Endometrial microvascular endothelial cells (primary cell): ENCODE data around the gene GRM5. TPM values are rescaled to one million over a fixed set of nuclear protein-coding genes. Genes with fewer than 3 reads are reported as not detected.

Experiments
- in situ Hi-C: cut with HindIII; loops from 2 replicates; pipeline ENCODE4 v1.10.0; 2017; ENCODE audit warnings: low sequenced_read_pairs, low pct_unique_long_range_greater_than_20kb; ENCODE audit errors: inconsistent ontology term
- total RNA-seq: library from RNA; depleted of rRNA; stranded (reverse); fragments of >200 nt; gene quantifications from one replicate; pipeline ENCODE4 v1.2.3, GENCODE V29; 2015; ENCODE audit errors: inconsistent ontology term

The GRM5 gene
- total RNA-seq, 1 donor from 2014 or later, result under 0.01 TPM

DNA sequence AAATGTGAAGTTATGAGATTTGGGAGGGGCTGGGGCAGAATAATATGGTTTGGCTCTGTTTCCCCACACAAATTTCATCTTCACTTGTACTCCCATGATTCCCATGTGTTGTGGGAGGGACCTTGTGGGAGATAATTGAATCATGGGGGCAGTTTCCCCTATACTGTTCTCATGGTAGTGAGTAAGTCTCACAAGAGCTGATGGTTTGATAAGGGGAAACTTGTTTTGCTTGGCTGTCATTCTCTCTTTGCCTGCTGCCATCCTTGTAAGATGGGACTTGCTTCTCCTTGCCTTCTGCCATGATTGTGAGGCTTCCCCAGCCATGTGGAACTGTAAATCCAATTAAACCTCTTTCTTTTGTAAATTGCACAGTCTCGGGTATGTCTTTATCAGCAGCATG is 531.1 kb downstream of the GRM5 start:
- in situ Hi-C loops, result loop anchor here (25.0 kb wide), 1 partner anchor 522 kb away; no protein-coding TSS in a partner anchor

DNA sequence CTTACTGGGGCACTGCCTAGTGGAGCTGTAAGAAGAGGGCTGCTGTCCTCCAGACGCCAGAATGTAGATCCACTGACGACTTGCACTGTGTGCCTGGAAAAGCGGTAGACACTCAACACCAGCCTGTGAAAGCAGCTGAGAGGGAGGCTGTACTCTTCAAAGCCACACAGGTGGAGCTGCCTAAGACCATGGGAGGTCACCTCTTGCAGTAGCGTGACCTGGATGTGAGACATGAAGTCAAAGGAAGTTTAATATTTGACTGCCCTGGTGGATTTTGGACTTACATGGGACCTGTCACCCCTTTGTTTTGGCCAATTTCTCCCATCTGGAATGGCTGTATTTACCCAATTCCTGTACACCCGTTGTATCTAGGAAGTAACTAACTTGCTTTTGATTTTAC is 531.6 kb downstream of the GRM5 start:
- in situ Hi-C loops, result loop anchor here (25.0 kb wide), 1 partner anchor 522 kb away; no protein-coding TSS in a partner anchor

DNA sequence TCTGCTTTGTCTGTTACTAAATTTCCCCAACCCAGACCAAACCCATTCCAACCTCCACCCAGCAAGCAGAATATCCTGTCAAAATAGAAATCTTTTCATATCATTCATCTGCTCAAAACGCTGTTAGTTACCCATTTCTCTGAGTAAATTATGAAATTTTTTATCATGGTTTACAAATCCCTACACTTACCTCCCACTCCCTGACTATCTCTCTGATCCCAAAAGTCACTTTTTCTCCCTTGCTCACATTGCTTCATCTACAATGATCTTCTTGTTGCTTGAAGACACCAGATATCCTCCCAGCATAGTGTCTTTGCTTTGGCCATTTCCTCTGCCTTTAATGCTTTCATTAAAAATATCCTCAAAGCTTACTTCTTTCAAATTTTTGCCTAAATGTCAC is 532.8 kb downstream of the GRM5 start:
- in situ Hi-C loops, result loop anchor here (25.0 kb wide), 1 partner anchor 521 kb away; no protein-coding TSS in a partner anchor

DNA sequence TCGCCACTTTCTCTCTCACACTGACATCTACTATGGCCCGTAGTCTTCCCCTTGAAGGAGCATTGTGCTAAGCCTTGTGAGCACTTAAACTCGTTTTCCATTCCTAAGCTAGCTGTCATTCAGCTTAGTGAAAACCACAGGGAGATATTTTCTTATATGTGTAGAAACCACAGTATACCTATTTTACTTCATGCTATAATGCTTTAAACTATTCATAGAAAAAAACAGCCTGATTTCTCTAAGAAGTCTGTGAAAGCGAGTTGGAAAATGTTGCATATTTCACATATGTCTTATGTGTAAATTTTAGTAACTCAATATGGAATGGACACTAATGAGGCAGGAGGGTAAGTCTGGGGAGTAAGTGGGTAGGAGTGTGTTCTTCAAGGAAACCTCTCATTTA is 534.0 kb downstream of the GRM5 start:
- in situ Hi-C loops, result loop anchor here (25.0 kb wide), 1 partner anchor 520 kb away; no protein-coding TSS in a partner anchor

DNA sequence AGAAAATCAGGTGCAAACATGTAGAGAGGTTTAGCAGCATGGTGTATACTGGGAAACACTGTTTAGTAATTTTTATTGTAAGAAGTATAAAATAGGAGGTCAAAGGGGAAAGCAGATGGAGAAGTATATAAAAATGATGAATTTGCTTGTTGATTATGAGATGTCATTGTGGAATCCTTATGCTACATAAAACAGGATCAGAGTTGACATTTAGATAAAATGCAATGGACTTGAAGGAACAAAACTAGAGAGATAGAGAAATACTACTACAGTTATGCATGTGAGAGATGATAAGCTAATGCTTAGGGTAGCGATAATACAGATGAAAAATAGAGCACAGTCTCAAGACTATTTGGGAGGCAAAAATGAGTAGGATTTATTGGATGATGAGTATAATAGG is 536.4 kb downstream of the GRM5 start:
- in situ Hi-C loops, result loop anchor here (25.0 kb wide), 1 partner anchor 517 kb away; no protein-coding TSS in a partner anchor

DNA sequence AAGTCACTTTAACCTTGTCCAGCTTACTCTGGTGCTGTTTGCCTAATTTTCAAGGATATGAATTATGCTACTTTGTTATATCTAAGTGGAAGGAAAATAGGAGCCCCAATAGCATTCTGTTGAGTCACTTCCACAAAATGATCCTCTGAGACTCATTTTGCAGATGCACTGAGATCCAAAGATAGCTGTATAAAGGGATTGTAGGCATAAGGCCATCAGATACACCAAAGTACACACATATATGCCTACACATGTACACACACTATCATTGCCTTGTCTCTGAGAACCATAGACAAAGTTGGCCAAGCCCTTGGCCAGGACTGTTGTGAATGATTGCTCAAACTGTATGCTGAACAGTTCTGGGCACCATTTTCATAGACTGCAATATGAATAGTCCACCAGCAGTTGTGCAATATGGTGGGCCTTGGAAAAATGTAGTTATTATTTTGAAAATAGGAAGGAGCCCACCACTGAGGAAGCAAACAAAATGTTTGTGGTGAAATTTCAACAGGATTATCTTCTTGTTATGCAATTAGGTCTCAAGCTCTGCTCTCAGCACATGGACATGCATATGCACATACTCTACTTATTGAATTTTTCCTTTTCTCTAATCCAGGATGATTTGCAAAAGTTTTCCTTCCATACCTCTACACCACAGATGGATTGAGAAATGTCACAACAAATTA is 542.3 kb downstream of the GRM5 start:
- in situ Hi-C loops, result no loop called here

DNA sequence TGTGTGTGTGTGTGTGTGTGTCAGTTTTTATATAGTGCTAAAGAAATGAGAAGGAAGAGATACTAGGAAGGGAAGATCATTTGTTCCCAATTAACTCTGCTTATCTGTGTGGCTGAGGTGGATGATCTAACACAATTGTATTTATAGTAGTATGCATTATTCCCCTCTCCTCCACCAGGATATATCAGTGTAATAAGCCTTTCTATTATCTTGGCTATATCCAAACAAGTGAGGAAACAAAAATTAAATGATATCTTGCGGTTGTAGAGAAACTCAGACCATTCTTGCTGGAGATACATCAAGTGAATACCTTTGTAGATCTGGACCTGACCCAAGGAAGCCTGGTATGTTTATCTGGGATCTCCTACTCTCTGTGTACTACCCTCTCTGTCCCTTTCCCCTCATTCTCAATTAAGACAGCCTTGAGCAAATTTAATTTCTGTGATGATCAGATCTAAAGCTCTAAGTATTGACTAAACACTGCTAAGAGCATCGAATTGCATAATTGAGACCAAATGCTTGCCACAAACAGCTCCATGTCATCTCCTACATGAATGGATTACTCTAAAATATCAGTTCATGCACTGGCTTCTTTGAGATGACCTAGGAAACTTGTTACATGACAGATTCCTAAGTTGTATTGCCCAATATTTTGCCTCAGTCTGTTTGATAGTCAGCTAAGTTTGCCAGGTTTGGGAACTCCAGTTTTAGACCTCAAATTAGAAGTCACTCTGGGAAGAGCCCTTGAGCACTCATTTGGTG is 543.0 kb downstream of the GRM5 start:
- in situ Hi-C loops, result no loop called here

DNA sequence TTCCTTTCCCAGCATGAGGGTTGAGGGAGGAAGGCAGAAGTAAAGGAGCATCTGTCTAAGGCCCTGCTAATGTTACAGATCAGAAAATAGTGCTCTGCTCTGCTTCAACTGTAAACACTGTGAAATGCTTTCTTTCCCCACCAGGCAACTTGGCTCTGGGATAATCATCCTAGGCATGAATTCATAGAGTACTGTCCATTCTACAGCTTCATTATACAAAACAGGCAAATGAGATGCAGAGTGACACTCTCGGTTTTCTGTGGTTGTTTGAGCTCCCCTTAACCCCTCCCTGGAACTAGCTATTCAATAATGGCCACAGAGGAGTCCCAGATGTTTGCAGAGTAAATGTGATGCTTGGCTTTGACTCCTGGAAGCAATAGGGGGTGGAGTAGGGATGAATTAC is 544.0 kb downstream of the GRM5 start:
- in situ Hi-C loops, result no loop called here

DNA sequence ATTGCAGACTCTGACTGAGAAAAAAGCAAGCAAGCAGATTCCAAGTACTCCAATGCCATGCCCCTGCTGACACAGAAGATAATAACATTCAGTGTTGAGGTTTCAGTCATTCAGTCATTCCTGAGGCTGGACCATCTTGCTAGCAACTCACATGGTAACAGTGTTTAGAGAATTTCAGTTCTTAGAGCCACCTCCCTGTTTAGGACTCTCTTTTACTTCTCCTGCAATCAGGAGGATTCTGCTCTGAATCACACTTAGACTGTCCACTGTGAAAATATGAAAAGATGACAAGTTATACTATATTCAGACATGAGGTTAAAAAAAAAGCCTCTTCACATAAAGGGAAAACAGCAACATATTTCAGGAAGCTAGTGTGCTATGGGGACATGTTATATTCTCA is 544.4 kb downstream of the GRM5 start:
- in situ Hi-C loops, result no loop called here

DNA sequence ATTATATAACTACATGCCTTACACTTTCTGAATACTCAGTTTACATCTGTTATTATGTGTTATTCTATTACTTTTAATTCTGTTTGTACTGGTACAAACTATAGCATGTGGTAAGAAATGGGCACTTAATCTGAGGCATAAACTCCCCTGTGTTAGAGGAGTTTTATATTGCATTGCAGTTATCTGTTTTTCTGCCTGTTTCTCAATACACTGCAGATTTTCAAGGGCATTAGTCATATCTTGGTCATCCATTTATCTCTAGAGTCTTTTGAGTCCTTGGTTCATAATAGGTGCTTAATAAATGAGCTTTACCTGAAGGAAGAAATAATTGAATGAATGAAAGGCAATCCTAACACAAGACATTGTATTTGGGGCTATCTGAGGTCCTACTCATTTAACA is 545.4 kb downstream of the GRM5 start:
- in situ Hi-C loops, result no loop called here

DNA sequence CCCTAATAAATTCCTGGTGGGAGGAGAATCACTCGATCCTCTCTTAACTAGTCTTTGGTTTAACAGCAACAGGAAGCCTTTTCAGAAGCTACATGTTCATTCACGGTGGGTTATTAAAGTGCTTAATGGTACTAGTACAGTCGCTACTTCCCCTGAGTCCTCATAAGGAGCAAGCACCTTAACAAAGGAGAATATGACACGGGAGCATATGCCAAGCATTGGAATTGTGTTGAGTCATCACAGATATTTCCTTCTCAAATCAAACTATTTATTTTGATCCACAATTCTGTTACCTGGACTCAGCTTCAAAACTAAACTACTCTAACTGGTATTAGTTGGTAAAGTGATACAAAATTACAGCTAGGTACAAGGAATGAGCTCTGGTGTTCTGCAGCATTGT is 550.8 kb downstream of the GRM5 start:
- in situ Hi-C loops, result no loop called here

DNA sequence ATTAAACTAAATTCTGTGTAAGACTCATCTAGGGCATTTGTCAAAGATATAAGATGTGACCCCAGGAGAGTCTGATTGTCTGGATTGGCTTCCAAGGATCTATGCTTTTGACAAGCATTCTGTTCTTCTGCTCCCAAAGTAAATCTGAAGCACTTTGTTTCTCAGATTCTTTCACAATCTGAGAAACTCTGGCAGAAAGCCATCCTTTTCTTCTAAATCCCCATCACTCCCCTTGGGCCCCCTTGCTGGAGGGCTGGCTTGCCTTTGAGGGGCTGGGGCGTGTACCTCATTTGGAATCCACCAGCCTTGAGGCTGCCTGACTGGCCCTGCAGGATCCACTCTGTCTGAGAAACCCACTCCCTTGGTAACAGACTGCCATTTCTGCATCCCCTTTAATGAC is 554.8 kb downstream of the GRM5 start:
- in situ Hi-C loops, result no loop called here

DNA sequence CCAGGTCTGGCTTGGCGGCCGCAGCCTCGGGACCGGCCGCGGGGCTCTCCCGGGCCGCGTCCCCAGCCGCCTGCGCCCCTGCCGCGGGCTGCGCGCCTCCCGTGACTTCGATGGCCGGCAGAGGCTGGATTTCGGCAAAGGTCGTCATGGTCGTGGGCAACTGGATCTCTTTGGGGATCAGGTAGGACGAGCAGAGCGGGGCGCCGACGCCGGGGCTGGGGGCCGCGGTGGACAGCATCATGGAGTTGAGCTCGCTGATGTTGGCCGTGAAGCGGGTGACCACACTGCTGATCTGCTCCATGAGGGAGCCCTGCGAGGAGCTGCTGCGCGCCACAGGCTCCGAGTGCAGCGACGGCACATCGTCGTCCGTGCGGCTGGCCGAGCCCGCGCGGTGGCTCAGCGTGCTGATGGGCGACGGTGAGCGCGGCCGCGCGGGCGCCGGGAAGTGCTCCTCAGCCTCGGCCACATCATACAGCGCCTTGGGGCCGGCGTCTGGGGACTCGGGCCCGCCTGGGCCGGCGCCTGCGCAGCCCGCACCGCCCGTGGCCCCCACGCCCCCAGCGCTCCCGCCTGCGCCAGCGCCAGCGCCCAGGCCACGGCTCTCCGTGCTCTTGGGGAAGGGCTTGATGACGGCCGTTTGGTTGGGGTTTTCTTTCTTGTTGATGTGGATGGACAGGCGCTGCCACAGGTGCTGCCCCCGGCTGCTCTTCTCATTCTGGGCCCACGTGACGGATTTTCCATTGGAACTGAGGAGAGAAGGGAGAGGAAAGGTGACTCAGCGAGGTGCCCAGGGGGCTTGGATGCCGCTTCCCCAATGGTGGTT is 556.8 kb downstream of the GRM5 start:
- in situ Hi-C loops, result no loop called here

DNA sequence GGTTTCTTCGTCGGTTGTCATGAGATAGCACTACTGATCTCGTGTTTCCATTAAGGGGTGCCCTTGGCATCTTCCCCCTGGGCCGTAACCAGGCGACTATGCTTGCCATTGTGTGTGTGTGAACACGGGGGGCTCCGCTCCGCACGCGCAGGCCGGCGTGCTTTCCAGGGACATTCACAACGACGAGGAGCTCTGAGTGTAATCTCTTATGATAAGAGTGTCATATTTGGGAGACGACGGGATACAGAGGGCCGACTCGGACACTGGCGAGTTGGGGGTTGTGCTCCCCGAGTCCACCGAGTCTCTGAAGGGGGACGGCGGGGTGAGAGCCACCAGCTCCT is 557.4 kb downstream of the GRM5 start:
- in situ Hi-C loops, result no loop called here

DNA sequence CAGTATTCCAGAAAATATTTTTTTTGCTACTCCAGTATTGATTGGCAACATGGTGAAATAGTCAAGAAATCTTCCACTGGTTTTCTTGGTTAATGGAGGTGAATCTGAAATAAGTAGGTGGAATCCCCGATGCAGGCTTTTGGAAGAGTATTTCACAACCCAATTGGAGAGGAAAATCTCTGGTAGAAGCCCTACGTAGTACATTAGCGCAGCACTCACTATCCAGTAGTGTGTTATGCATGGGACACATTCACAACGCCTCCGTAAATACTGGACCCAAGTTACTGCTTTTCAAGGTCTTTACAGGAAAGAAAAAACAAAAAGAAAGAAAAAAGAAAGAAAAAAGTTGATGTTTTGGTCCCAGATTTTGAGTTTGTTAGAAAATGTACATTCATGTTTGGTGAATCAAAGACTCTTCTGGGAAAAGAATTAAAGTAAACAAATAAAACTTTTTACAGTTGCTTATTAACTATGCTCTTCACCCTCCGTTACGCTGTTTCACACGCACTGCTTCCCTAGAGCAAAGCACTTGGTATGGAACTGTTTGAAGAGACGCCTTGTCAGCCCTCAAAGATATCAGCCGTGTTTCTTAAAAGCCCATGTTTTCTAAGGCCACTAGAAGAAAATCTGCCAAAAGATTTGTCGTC is 557.9 kb downstream of the GRM5 start:
- in situ Hi-C loops, result no loop called here

DNA sequence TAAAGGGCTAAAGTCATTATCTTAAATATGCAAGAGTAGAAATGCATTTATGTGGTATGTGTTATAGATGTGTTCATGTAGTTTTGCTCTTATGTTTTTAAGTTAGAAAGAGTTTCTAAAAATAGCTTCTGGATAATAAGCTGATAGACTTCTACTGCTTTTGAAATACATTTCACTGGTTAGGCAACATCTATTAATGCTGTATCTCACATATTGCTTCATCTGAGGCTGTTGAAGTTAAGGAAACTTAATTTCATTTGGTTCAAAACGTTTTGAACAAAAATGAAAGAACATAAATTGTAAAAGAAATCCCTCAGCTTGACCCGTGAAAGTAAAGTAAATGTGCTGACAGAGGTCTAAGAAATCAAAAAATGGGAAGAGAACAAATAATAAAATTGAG is 564.2 kb downstream of the GRM5 start:
- in situ Hi-C loops, result no loop called here

DNA sequence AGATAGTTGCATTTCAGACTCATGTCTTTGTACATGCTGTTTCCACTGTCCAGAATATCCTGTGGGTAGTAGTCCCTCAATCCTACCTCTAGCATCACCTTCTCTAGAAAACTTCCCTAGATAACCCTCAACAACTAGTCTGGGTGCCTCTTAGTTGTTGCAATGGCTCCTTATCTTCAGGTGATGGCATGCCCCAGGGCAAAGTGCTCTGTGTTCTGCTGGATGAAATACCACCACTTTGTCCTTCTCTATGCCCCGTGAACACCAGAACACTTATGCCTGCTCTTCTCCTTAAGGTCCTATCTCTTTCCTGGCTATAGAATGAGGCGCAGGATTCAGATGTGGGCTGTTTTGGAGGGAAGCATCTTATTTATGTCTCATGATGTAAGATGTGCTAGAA is 569.9 kb downstream of the GRM5 start:
- in situ Hi-C loops, result no loop called here

DNA sequence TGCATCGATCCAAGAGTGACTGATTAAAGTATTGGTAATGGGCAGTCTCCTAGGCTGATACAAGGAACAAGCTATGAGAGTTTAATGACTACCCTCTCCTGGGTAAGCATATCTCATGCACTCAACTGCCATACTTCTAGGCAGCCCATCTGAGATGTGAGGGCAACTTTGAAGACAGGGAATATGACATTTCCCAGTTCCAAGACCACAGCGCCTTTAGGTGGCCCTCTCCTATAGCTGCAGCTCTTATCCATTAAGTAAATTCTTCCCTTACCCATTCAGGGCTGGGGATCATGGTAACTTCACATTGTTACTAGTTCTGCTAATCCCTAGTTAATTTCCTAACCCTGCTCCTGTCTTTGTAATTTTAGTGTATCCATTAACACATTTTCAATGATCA is 570.9 kb downstream of the GRM5 start:
- in situ Hi-C loops, result no loop called here

DNA sequence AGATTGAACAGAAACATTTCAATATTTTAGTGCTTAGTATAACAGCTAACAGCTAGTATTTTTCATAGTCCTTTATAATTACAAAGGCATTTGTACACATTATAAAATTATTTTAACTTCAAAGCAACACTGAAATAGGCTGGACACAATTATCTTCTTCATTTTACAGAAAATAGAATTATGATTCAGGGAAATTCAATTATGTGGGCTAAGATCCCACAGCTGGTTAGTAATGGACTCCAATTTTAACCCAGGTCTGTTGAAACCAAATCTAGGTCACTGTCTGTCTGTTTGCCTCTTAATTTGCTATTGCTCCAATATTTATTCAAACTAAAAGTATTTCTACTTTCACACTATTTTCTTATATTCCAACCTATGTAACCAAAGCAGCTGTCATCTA is 574.1 kb downstream of the GRM5 start:
- in situ Hi-C loops, result no loop called here
